HCT116 (cell line): Measurements from ENCODE around the gene DDAH1. TPM values are rescaled to one million over a fixed set of nuclear protein-coding genes. Genes with fewer than 3 reads are reported as not detected.
A peak's percentile ranks its signal among the peaks of the same experiment; 100 is the strongest.

ENCODE experiments used
- ATAC-seq: fragments of 200-7000 bp; cut with Tn5 transposase; 2 replicates; pipeline ENCODE4 v1.9.1; 2020; ENCODE audit warnings: mild to moderate bottlenecking, moderate library complexity
- BruUV-seq: library from RNA; stranded (reverse); fragments of 400-500 nt; replicated peaks from 2 replicates; lab custom pipeline; 2021; lab: Mats Ljungman, UMichigan
- CTCF ChIA-PET: fragments of 300-600 bp; sonication (Branson Sonifier 250); formaldehyde crosslinking; loops from one replicate; lab custom pipeline; 2021; ENCODE audit warnings: antibody characterized with exemption; lab: Charles Lee
- POLR2A ChIA-PET: fragments of 300-600, 350-600 bp; sonication (Branson Sonifier 250); formaldehyde crosslinking; loops from one replicate; lab custom pipeline; 2021; ENCODE audit warnings: antibody characterized with exemption; lab: Charles Lee
- RAD21 ChIA-PET, 2 experiments: fragments of 300-600 bp; sonication (Branson Sonifier 250); formaldehyde crosslinking; loops; one replicate each; lab custom pipeline; 2023; ENCODE audit warnings: low total read pairs in 2 of 2; ENCODE audit not compliant: uncharacterized antibody in 2 of 2, unreplicated experiment in 2 of 2, low non-redundant PET in 1 of 2; lab: Charles Lee
- DNase-seq: peaks from one replicate; pipeline ENCODE4 v3.0.0-alpha.2; 2010; ENCODE audit warnings: low read depth, low spot score
- H2AFZ ChIP-seq: fragments of 200-600 bp; shearing (Covaris generic), sonication (generic); 2 replicates; pipeline ENCODE4 v1.6.1; 2017; ENCODE audit warnings: low read depth, mixed run types, mixed read lengths, antibody characterized with exemption, low read length; ENCODE audit not compliant: poor library complexity, severe bottlenecking
- H3K27ac ChIP-seq: 2 replicates; pipeline ENCODE4 v1.5.1; 2012; ENCODE audit warnings: low read depth, low read length
- H3K27me3 ChIP-seq: fragments of 200-600 bp; sonication (generic); 2 replicates; pipeline ENCODE4 v1.6.1; 2016; ENCODE audit warnings: mixed run types, low read length, mixed read lengths; ENCODE audit not compliant: insufficient read depth
- H3K36me3 ChIP-seq, 2 experiments: fragments of 200-500 bp in 1 of 2; fragments of 200-600 bp in 1 of 2; sonication (Bioruptor generic) in 1 of 2; sonication (generic) in 1 of 2; 2 replicates each; pipeline versions ENCODE4 v1.5.1 to v1.6.1; 2014 to 2016; ENCODE audit warnings: low read length in 2 of 2, inconsistent platforms in 1 of 2, mixed read lengths in 1 of 2, mixed run types in 1 of 2; ENCODE audit not compliant: insufficient read depth in 2 of 2, control insufficient read depth in 1 of 2
- H3K4me1 ChIP-seq, 2 experiments: fragments of 200-600 bp in 1 of 2; sonication (generic) in 1 of 2; 2 replicates each; pipeline versions ENCODE4 v1.5.1 to v1.6.1; 2012 to 2017; ENCODE audit warnings: low read length in 2 of 2, inconsistent platforms in 1 of 2, mild to moderate bottlenecking in 1 of 2, mixed read lengths in 1 of 2, mixed run types in 1 of 2, moderate library complexity in 1 of 2; ENCODE audit not compliant: insufficient read depth in 2 of 2, control insufficient read depth in 1 of 2
- H3K4me2 ChIP-seq: fragments of 200-600 bp; sonication (generic); 2 replicates; pipeline ENCODE4 v1.6.1; 2017; ENCODE audit warnings: mixed run types, low read length, mixed read lengths
- H3K4me3 ChIP-seq, 2 experiments: fragments of 200-600 bp in 1 of 2; sonication (generic) in 1 of 2; replicated peaks in 1 of 2; 2 replicates each; pipeline ENCODE4 v1.5.1; 2011 to 2016; ENCODE audit warnings: low read length in 2 of 2, control low read depth in 1 of 2, low read depth in 1 of 2, mild to moderate bottlenecking in 1 of 2, mixed read lengths in 1 of 2, mixed run types in 1 of 2
- H3K79me2 ChIP-seq: fragments of 200-600 bp; sonication (generic); 2 replicates; pipeline ENCODE4 v1.6.1; 2017; ENCODE audit warnings: mild to moderate bottlenecking, mixed run types, low read length, moderate library complexity, mixed read lengths; ENCODE audit not compliant: insufficient read depth
- H3K9ac ChIP-seq: fragments of 200-600 bp; sonication (generic); 2 replicates; pipeline ENCODE4 v1.6.1; 2016; ENCODE audit warnings: low read length, mixed read lengths
- H3K9me2 ChIP-seq: fragments of 200-600 bp; sonication (generic), shearing (Covaris generic); 2 replicates; pipeline ENCODE4 v1.6.1; 2017; ENCODE audit warnings: mixed run types, mild to moderate bottlenecking, moderate library complexity; ENCODE audit not compliant: insufficient read depth
- H3K9me3 ChIP-seq, 2 experiments: fragments of 200-500 bp in 1 of 2; fragments of 200-600 bp in 1 of 2; sonication (Bioruptor generic) in 1 of 2; sonication (generic) in 1 of 2; 2 replicates each; pipeline ENCODE4 v1.6.1; 2014 to 2017; ENCODE audit warnings: low read length in 2 of 2, mixed read lengths in 2 of 2, inconsistent platforms in 1 of 2, low read depth in 1 of 2, mild to moderate bottlenecking in 1 of 2, mixed run types in 1 of 2, moderate library complexity in 1 of 2; ENCODE audit not compliant: control insufficient read depth in 1 of 2, insufficient read depth in 1 of 2
- H4K20me1 ChIP-seq: fragments of 200-600 bp; sonication (generic), shearing (Covaris generic); 2 replicates; pipeline ENCODE4 v1.6.1; 2017; ENCODE audit warnings: mixed run types, mild to moderate bottlenecking, moderate library complexity; ENCODE audit not compliant: insufficient read depth
- CBX3 ChIP-seq: IDR thresholded peaks from 2 replicates; pipeline ENCODE4 v1.6.1; 2012; ENCODE audit warnings: low read depth
- CEBPB ChIP-seq: IDR thresholded peaks from 2 replicates; pipeline ENCODE4 v1.6.1; 2012; ENCODE audit warnings: low read depth
- CTCF ChIP-seq, 3 experiments: fragments of 200-600 bp in 1 of 3; sonication (generic) in 1 of 3; IDR thresholded peaks in 2 of 3; conservative IDR thresholded peaks in 1 of 3; 2 replicates each; pipeline ENCODE4 v1.5.1; 2012 to 2017; ENCODE audit warnings: low read depth in 2 of 3, low read length in 2 of 3, antibody characterized with exemption in 1 of 3, borderline replicate concordance in 1 of 3, control low read depth in 1 of 3, mild to moderate bottlenecking in 1 of 3, mixed read lengths in 1 of 3, mixed run types in 1 of 3, moderate library complexity in 1 of 3; ENCODE audit not compliant: insufficient read depth in 1 of 3
- EGR1 ChIP-seq: IDR thresholded peaks from 2 replicates; pipeline ENCODE4 v1.6.1; 2012; ENCODE audit warnings: low read depth
- ELF1 ChIP-seq: IDR thresholded peaks from 2 replicates; pipeline ENCODE4 v1.6.1; 2012; ENCODE audit warnings: low read depth, borderline replicate concordance
- EZH2phosphoT487 ChIP-seq: fragments of 200-600 bp; IDR thresholded peaks from 2 replicates; pipeline ENCODE4 v1.6.1; 2018; ENCODE audit warnings: antibody characterized with exemption, borderline replicate concordance
- RAD21 ChIP-seq: IDR thresholded peaks from 2 replicates; pipeline ENCODE4 v1.6.1; 2012; ENCODE audit warnings: low read depth, mild to moderate bottlenecking
- SIN3A ChIP-seq: IDR thresholded peaks from 2 replicates; pipeline ENCODE4 v1.6.1; 2012; ENCODE audit warnings: low read depth
- SP1 ChIP-seq: IDR thresholded peaks from 2 replicates; pipeline ENCODE4 v1.6.1; 2012; ENCODE audit warnings: low read depth
- ZBTB33 ChIP-seq: IDR thresholded peaks from 2 replicates; pipeline ENCODE4 v1.6.1; 2011; ENCODE audit warnings: mild to moderate bottlenecking, low read length, moderate library complexity; ENCODE audit not compliant: insufficient replicate concordance; ENCODE audit errors: extremely low read depth
- ZNF274 ChIP-seq: fragments of 200-500 bp; sonication (Bioruptor generic); IDR thresholded peaks from 2 replicates; pipeline ENCODE4 v1.6.1; 2014; ENCODE audit warnings: mild to moderate bottlenecking, low read depth, low read length, inconsistent platforms
- intact Hi-C: fragments of 100-400 bp; cut with micrococcal nuclease; formaldehyde crosslinking; loops from 2 replicates; pipeline ENCODE4 v1.10.0; 2022
- total RNA-seq: library from RNA; stranded (reverse); gene quantifications from one replicate; pipeline ENCODE4 v1.2.1, GENCODE V29; 2021; ENCODE audit not compliant: unreplicated experiment

The DDAH1 gene
- total RNA-seq, 1 experiment from 2014 or later: 16.6 TPM

- H3K27ac ChIP-seq: no peak overlapping the region
- CTCF ChIA-PET: interaction anchor here (0.6 to 1.8 kb wide), 9 partner anchors 10 to 194 kb away, joined by 3 to 11 read pairs (median 3); partner anchors contain the start of gene CCN1
- intact Hi-C loops: loop anchor here (1.0 to 10.0 kb wide), 2 partner anchors 158 to 194 kb away; no protein-coding TSS in a partner anchor
- TF ChIP-seq CBX3 (0 out of 2 replicates have a peak, but pooled peaks have one; percentile 21), CTCF (IDR thresholded peaks at IDR 0.05 in 2 of 3, conservative IDR thresholded peaks at IDR 0.05 in 1 of 3; ENCODE audit: borderline replicate concordance in 1 of 3, insufficient read depth in 1 of 3, low read depth in 2 of 3, low read length in 2 of 3) (peak; percentile 66 to 82 (median 71)), CEBPB (no peak), RAD21 (peak; percentile 68)
- RAD21 ChIA-PET: interaction anchor here in 1 of 2 experiments (0.6 to 0.9 kb wide), 2 partner anchors 195 to 212 kb away, joined by 3 to 4 read pairs; no protein-coding TSS in a partner anchor
- POLR2A ChIA-PET: no interaction called here
- H4K20me1 ChIP-seq: no peaks in the 10 kb centered on the region
- DNase-seq: peak; percentile 59
- no peaks in the 10 kb centered on the region for H3K36me3 ChIP-seq
- ATAC-seq: peak; percentile 94
- H3K9me3 ChIP-seq: no peaks in the 10 kb centered on the region
- H3K4me1 ChIP-seq: peaks cover 0 to 4% of the 10 kb centered on the region in 2 experiments; a peak in 1 of 4 replicates
- H3K9me2 ChIP-seq: no peaks in the 10 kb centered on the region
- H3K4me2 ChIP-seq: no peak overlapping the region
- peak overlapping the region; percentile 42 for H2AFZ ChIP-seq
- H3K4me3 ChIP-seq: no peak overlapping the region
- H3K9ac ChIP-seq: no peak overlapping the region
- no peaks in the 10 kb centered on the region for H3K27me3 ChIP-seq
- BruUV-seq: no TSS peak
- H3K79me2 ChIP-seq: no peaks in the 10 kb centered on the region
Measured at GRCh38 chr1:85502625-85503083, 37.7 kb upstream of the DDAH1 start.

DNA sequence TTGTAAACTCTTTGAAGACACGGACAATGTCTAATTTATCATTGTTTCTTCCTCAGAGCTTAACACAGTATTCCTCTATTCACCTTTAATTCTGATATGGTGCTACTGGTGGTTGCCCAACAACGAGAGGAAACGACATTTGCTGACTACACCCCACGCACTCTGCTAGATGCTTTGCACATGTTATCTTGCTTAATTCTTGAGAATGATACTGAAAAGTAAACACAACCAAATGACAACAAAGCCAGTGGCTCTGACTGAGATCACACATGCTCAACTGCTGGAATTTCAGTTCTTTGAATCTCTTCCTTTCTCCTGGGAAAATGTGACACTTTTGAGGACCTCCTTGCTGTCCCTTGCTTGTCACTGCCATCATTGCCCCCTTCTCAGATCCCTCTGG is 37.2 kb upstream of the DDAH1 start:
- ATAC-seq: no peak
- no TSS peak for BruUV-seq
- DNase-seq: no peak
- RAD21 ChIA-PET: no interaction called here
- Histone ChIP-seq H3K36me3 (no peaks in the 10 kb centered on the region), H3K27ac (no peak overlapping the region), H2AFZ (no peak overlapping the region), H3K4me2 (no peak overlapping the region), H3K9me2 (no peaks in the 10 kb centered on the region), H3K4me3 (no peak overlapping the region), H3K9ac (no peak overlapping the region)
- intact Hi-C loops: loop anchor here (1.0 to 10.0 kb wide), 2 partner anchors 157 to 194 kb away; no protein-coding TSS in a partner anchor
- POLR2A ChIA-PET: no interaction called here
- CTCF ChIA-PET: interaction anchor here (0.7 to 1.8 kb wide), 7 partner anchors 10 to 194 kb away, joined by 3 to 11 read pairs (median 6); partner anchors contain the start of gene CCN1
- TF ChIP-seq ELF1: no peak
- TF ChIP-seq SP1: no peak
- TF ChIP-seq SIN3A: no peak
- TF ChIP-seq EZH2phosphoT487: no peak
- no peak for TF ChIP-seq ZNF274
- no peak for TF ChIP-seq EGR1
- no peak for TF ChIP-seq ZBTB33
- TF ChIP-seq CTCF (IDR thresholded peaks at IDR 0.05 in 2 of 3, conservative IDR thresholded peaks at IDR 0.05 in 1 of 3; ENCODE audit: borderline replicate concordance in 1 of 3, insufficient read depth in 1 of 3, low read depth in 2 of 3, low read length in 2 of 3): no peak
- TF ChIP-seq CEBPB: no peak
- TF ChIP-seq, all 23 proteins: peak for 0
- peaks cover 0 to 4% of the 10 kb centered on the region in 2 experiments; a peak in 1 of 4 replicates for H3K4me1 ChIP-seq
- H3K9me3 ChIP-seq: no peaks in the 10 kb centered on the region
- H3K79me2 ChIP-seq: no peaks in the 10 kb centered on the region
- no peaks in the 10 kb centered on the region for H4K20me1 ChIP-seq
- no peaks in the 10 kb centered on the region for H3K27me3 ChIP-seq
